ENCODE results near the gene CHID1. TPM values are rescaled to one million over a fixed set of nuclear protein-coding genes. Genes with fewer than 3 reads are reported as not detected.

The CHID1 gene
- total RNA-seq, 1 donor from 2014 or later, result 112 TPM

- DNase-seq (ENCODE audit: extremely low spot score, unreplicated experiment), result no peak
- H3K27ac Mint-ChIP-seq (ENCODE audit: unreplicated experiment), result no peak overlapping the region
- peaks cover 45% of the 10 kb centered on the region for H3K4me1 Mint-ChIP-seq (ENCODE audit: unreplicated experiment)
- no peak for TF ChIP-seq CTCF (IDR thresholded peaks at IDR 0.05)
- H3K4me3 Mint-ChIP-seq (ENCODE audit: unreplicated experiment), result no peak overlapping the region
- H3K27me3 Mint-ChIP-seq (ENCODE audit: unreplicated experiment), result no peaks in the 10 kb centered on the region
- H3K36me3 Mint-ChIP-seq (ENCODE audit: unreplicated experiment), result peaks cover 8% of the 10 kb centered on the region
- no peaks in the 10 kb centered on the region for H3K9me3 Mint-ChIP-seq (ENCODE audit: unreplicated experiment)
These were observed 72.0 kb downstream of the CHID1 start for GRCh38 chr11:838441-839279.

GRCh38 chr11:837990-838307, 72.7 kb downstream of the CHID1 start:
- Mint-ChIP-seq H3K4me3 (ENCODE audit: unreplicated experiment) (no peak overlapping the region), H3K27ac (ENCODE audit: unreplicated experiment) (no peak overlapping the region), H3K9me3 (ENCODE audit: unreplicated experiment) (no peaks in the 10 kb centered on the region), H3K4me1 (ENCODE audit: unreplicated experiment) (peaks cover 44% of the 10 kb centered on the region), H3K36me3 (ENCODE audit: unreplicated experiment) (peaks cover 8% of the 10 kb centered on the region), H3K27me3 (ENCODE audit: unreplicated experiment) (no peaks in the 10 kb centered on the region)
- DNase-seq (ENCODE audit: extremely low spot score, unreplicated experiment), result no peak
- no peak for TF ChIP-seq CTCF (IDR thresholded peaks at IDR 0.05)

- Mint-ChIP-seq H3K4me1 (ENCODE audit: unreplicated experiment) (peaks cover 45% of the 10 kb centered on the region), H3K27me3 (ENCODE audit: unreplicated experiment) (no peaks in the 10 kb centered on the region), H3K4me3 (ENCODE audit: unreplicated experiment) (no peak overlapping the region), H3K36me3 (ENCODE audit: unreplicated experiment) (peaks cover 8% of the 10 kb centered on the region), H3K9me3 (ENCODE audit: unreplicated experiment) (no peaks in the 10 kb centered on the region), H3K27ac (ENCODE audit: unreplicated experiment) (no peak overlapping the region)
- DNase-seq (ENCODE audit: extremely low spot score, unreplicated experiment), result no peak
- TF ChIP-seq CTCF (IDR thresholded peaks at IDR 0.05), result no peak
These were observed 73.2 kb downstream of the CHID1 start for GRCh38 chr11:837189-837989.

- H3K27me3 Mint-ChIP-seq (ENCODE audit: unreplicated experiment), result no peaks in the 10 kb centered on the region
- H3K9me3 Mint-ChIP-seq (ENCODE audit: unreplicated experiment), result no peaks in the 10 kb centered on the region
- H3K27ac Mint-ChIP-seq (ENCODE audit: unreplicated experiment), result no peak overlapping the region
- H3K36me3 Mint-ChIP-seq (ENCODE audit: unreplicated experiment), result peaks cover 8% of the 10 kb centered on the region
- no peak for DNase-seq (ENCODE audit: extremely low spot score, unreplicated experiment)
- peaks cover 52% of the 10 kb centered on the region for H3K4me1 Mint-ChIP-seq (ENCODE audit: unreplicated experiment)
- no peak for TF ChIP-seq CTCF (IDR thresholded peaks at IDR 0.05)
- no peak overlapping the region for H3K4me3 Mint-ChIP-seq (ENCODE audit: unreplicated experiment)
These were observed 73.9 kb downstream of the CHID1 start for GRCh38 chr11:836700-837099.

- Mint-ChIP-seq H3K4me1 (ENCODE audit: unreplicated experiment) (peaks cover 53% of the 10 kb centered on the region), H3K36me3 (ENCODE audit: unreplicated experiment) (peaks cover 8% of the 10 kb centered on the region), H3K27ac (ENCODE audit: unreplicated experiment) (no peak overlapping the region), H3K4me3 (ENCODE audit: unreplicated experiment) (no peak overlapping the region), H3K9me3 (ENCODE audit: unreplicated experiment) (no peaks in the 10 kb centered on the region), H3K27me3 (ENCODE audit: unreplicated experiment) (no peaks in the 10 kb centered on the region)
- no peak for TF ChIP-seq CTCF (IDR thresholded peaks at IDR 0.05)
- DNase-seq (ENCODE audit: extremely low spot score, unreplicated experiment), result no peak
These were observed 74.3 kb downstream of the CHID1 start for GRCh38 chr11:836274-836673.
